Stimulated activated naive CD4-positive, alpha-beta T cell treated with Interleukin-2 at 50 U/mL for 16 hours (primary cell): ENCODE measurements around the gene DTNB.
"Not testable (repeated sequence)": the region's sequence is repeated elsewhere in the genome, so short reads cannot be mapped to it uniquely, and the experiment has no call there.

Source experiments
- DNase-seq: peaks from one replicate; lab custom pipeline; 2025; lab: John Stamatoyannopoulos, UW

The DTNB gene

DNA sequence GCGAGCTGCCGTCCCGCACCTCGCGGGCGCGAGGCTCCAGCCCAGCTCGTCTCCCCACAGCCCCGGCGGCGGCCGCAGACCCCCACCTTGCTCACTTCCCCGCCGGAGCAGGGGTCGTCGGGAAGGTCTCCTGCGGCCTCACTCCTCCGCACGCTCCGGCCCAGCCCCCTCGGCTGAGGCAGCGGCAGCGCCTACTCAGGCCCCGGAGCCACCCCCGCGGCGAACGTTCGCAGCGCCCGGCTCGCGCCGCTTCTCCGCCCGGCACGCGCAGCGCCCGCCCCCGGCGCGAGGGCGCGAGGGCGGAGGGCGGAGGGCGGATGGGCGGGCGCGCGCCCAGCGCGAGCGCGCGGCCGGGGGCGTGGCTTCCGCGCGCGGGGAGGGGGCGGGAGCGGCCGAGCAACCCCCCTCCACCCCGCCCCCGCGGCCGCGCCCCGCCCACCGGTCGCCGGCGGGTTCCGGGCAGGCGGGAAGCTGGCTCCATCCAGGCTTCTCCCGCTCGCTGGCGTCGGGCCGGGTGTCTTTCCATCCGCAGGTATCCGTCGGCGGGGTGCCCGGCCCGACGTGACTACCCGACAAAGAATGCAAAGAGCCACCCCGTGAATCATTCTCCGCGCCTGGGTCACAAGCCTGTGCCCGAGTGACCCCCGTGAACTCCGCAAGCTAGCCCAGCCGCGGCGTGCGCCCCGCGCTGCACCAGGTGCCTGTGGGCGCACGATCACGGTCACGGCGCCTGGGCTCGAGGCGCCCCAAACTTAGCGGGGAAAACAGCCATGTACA lies at the start of gene DTNB:
TSS of gene DTNB (minus strand) at position 278 of the 777 bp plus-strand sequence. CDS start 20,917 bp downstream, outside the sequence.
- DNase-seq, result peak; percentile 73

DNA sequence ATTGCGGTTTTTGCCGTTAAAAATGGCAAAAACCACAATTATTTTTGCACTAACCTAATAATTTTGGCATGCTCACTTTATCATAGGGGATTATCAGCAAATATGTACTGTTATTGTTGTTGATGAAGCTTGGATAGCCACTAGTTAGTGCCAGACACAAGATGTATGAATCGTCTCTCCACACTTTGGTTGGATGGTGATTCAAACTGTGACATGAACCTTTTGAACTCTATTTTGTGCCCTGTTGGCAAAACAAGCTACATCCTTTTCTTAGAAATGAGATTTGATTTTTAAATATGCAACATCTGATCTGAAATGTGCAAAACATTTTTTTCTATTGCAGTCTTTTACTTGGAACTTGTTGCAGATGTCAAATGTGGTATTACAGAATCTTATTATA lies 48.8 kb upstream of the DTNB start:
- DNase-seq, result no peak

DNA sequence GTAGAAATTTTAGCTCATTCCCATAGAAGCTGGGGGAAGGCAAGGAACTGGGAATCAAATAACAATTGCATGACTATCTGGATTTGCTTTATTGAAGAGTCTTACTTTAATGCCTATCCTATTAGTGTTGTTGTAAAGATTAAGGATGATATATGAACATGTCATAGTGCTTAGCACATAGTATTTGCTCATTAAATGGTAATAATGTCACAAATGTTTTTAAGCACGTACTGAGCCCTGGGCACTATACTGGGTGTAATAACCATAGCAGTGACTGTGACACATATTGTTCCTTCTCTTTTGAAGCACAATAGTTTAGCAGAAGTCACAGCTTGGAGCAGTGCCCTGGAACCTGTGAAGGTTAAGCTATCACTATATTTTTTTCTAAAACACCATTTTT lies 47.2 kb upstream of the DTNB start:
- DNase-seq, result no peak

DNA sequence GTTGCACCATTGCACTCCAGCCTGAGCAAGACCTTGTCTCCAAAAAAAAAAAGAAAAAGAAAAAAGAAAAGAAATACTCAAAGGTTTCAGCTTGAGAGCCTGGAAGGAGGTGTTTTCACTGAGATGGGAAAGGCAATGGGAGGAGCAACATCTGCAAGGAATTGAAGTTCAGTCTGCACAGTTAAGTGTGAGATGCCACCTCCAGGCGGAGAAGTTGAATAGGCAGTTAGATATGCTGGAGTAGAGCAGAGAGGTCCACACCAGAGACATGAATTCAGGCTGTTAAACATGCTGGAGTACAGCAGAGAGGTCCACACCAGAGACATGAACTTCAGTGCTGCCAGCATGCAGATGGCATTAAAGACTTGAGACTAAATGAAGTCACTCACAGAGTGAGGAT lies 41.4 kb upstream of the DTNB start:
- DNase-seq, result no peak

DNA sequence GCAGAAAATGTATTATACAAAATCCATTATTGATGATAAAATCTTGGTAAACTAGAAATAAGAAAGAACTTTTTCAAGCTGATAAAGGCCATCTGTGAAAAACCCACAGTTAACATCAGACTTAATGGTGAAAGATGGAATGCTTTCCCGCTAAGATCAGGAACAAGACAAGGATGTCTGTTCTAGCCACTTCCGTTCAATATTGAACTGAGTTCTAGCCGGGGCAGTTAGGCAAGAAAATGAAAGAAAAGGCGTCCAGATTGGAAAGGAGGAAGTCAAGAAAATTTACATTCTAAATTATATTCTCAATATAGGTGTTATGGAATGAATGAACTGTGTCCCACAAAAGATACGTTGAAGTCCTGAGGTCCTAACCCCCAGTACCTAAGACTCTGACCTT lies 39.1 kb upstream of the DTNB start:
- no peak for DNase-seq

DNA sequence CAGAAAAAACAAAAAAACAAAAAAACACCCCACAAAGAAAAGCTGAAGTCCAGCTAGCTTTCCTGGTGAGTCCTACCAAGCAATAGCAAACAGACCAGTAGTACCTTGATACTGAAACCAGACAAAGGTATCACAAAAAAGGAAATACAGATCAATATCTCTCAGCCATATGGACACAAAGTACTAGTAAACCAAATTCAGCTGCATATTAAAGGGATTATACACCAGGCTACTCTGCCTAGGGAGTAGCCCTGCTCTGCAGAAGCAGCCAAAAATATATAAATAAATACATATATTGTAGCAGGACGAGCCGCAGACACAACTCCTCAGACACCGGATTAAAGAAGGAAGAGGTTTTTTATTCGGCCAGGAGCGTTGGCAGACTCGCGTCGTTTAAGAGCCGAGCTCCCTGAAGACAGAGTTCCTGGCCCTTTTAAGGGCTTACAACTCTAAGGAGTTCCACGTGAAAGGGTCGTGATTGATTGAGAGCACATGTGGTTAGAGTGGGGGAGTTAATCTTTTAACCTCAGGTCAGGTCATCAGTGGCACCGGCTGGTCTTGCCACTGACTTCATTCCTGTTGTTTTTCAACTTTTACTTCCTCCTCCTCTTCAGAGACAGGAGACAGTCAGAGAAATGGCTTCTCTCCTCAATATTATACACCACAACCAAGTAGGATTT lies 38.4 kb upstream of the DTNB start:
- DNase-seq, result no peak

DNA sequence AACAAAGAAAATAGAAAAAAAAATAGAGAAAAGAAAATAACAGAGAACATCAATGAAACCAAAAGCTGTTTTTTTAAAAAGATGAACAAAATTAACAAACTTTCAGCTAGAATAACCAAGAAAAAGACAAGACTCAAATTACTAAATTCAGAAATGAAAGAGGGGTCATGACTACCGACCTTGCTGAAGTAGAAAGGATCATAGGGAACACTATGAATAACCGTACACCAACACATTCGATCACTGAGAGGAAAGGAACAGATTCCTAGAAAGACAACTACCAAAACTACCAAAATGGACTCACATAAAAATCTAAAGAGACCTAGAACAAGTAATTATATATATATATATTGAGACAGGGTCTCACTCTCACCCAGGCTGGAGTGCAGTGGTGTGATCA lies 37.4 kb upstream of the DTNB start:
- DNase-seq, result no peak

DNA sequence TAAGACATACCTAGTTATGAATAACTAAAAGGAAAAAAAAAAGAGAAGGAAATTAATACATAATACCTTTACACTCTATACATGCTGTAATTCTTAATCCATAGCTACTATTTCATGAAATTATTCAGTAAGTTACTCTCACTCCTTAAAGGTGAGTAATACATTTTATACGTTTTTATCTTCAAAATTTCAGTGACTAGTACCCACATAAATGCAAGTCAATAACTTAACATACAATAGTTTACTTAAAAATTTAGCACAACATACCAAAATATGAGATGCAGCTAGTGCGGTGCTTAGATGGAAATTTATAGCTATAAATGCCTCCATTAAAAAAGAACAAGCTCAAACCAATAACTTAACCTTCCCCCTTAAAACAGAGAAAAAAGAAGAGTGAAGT lies 36.0 kb upstream of the DTNB start:
- DNase-seq, result no peak

DNA sequence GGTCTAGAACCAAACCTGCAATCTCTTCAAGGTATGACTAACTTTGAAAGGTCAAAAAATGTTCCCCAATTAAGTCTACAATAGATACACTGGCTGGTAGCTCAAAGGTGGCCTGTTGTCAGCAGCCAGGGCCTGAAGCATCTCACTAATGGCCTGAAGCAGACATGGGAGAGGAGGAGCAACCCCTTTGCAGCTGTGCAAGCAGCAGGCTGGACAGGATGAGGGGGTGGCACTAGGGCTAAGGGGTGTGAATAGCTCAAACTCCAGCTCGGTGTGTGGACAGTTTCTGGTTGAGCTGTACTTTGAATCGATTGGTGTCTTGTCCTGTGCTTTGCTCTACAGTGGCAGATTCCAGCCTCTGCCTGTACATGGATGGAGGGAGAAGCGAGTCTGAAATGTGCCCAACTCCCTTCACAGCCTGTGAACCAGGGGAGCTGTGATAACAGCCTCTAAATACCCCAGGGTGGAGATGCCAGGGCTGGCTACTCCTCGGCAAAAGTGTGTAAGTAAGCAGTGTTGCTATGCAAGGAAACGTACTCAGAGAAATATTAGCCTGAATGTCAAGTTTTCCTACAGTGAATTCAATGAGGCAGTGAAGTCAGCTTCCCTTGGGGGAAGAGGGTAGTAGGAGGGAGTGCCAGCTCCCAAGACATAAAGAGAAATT lies 34.7 kb upstream of the DTNB start:
- DNase-seq, result no peak

DNA sequence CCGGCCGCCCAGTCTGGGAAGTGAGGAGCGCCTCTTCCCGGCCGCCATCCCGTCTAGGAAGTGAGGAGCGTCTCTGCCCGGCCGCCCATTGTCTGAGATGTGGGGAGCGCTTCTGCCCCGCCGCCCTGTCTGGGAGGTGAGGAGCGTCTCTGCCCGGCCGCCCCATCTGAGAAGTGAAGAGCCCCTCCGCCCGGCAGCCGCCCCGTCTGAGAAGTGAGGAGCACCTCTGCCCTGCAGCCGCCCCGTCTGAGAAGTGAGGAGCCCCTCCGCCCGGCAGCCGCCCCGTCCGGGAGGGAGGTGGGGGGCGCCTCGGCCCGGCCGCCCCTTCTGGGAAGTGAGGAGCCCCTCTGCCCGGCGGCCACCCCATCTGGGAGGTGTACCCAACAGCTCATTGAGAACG lies 32.2 kb upstream of the DTNB start:
- not testable (repeated sequence) for DNase-seq

DNA sequence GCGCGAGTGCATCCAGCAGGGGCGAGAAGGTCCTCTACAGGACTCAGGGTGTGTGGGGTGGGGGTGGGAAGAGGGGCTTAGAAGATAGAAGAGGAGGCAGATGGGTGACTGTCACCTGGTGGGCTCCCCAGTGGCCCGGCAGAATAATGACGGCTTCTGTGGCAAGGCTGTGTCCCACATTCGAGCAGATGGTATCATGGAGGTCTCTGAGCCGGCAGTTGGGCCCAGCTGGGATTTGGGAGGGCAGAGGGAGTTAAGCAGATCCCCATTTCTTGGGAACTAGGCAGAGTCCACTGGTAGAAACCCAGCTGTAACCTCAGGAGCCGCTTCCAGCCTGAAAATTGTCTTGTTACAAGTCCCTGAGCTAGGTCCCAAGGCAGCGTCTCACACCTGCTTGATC lies 28.4 kb upstream of the DTNB start:
- no peak for DNase-seq

DNA sequence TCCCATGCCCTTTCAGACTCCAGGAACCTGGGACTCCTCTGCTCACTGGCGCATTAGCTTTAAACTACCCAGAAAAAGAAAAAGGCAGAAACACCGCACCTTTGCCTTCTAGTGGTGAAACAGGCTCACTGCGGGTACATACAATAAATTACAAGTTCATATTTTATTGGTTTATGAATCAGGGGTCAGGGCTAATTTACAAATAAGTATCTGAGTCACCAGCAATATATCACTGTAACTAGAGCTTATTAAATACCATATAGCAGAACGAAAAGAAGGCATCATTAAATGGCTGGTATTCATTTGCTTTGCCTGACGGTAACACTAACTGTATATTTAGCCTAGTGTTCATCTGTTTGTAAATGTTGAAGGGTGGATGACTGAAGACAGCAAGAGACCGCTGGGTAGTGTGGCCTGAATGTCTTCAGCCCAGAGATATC lies 26.9 kb upstream of the DTNB start:
- DNase-seq, result no peak

DNA sequence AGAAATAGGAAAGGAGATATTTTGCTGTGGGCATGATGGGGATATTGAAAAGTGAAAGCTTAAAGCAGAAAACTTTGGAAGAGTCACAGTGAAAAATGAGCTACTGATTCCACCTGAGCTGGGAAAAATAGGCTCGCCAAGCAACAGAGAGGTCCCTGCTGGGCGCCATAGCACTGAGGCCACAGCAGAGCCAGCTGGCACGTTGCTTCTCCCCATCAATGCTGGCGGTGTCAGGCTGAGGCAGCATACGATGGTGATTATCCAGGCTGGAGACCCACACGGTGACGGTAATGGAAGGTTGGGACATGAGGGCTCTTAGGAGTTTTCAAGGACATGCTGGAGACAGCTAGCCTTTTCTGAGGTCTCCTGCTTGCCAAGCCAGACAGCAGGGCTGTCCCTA lies 25.8 kb upstream of the DTNB start:
- DNase-seq, result no peak

DNA sequence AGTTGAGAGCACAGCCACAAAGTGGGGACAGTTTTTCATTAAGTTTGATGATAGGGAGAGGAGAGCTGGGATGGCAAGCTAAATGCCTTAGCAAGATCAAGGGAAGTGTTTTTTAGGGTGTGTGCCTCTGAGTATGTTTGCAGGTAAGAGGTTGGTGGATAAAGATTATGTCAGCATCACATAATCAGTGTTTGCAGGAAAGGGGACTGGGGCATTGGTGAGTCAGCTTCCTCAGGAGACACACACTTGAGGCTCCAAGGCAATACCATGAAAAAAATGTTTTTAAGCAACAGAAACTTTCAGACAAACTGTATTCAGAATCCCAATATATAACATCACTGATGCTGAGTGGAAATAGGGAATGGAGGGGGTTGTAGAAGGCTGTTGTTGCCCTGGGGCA lies 25.4 kb upstream of the DTNB start:
- DNase-seq, result no peak

DNA sequence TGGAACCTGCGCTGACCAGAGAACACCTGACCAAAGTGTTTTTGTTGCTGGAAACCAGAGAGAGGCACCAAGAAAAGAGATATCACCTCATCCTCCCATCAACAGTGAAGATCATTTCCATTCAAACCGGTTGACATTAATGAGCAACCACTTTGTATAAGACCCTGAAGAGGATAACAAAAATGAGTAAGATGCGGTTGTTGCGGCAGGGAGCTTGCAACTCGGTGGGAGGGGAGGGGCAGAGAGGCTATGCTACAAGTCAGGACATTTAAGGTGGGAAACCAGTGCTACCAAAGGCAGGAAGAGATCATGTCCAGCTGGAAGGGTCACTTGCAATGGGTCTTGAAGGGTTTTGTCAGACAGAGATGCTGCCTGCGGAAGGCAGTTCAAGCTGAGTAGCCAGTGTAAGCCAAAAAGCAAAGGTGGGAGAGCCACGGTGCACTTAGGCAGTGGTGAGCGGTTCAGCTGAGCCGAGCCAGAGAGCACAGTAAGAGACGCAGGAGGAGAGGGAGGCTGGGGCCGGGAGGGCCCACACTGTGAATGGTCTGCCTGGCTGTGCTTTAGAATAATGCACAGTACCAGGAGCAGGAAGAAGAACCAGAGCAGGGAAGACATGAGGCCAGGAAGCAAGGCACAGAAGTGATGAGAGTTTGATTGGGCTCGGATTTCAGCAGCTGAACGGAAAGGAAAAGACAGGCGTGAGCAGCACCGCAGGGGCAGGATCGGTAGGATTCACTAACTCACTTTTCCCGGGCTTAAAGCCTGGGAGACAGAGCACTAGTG lies 24.4 kb upstream of the DTNB start:
- no peak for DNase-seq

DNA sequence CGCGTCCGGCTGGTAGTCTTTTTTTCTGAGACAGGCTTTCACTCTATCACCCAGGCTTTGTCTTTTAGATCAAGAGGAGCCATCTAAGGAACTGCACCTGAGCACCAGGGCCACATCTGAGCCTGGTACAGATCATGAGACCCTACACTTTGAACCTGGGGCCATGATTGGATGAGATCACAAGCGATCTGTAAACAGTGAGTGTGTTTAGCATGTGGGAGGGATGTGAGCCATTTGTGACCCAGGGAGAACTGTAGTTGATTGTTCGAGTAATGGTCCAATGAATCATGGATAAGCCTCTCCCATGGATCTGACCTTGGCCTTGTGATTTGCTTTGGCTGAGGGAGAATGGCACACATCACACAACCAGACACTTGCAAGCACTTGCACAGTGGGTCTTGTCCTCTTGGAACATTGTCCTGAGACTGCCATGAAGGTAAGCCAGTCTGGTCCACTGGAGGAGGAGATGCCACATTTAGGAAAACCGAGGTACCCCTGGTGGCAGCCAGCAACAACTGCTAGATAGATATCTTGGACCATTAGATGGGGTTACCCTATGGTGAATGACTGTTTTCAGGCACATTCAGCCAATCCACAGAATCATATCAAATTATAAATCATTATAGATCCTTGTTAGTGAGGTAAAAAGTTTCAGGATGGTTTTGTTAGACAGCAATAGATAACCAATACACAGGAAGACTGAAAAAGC lies 19.5 kb upstream of the DTNB start:
- no peak for DNase-seq

DNA sequence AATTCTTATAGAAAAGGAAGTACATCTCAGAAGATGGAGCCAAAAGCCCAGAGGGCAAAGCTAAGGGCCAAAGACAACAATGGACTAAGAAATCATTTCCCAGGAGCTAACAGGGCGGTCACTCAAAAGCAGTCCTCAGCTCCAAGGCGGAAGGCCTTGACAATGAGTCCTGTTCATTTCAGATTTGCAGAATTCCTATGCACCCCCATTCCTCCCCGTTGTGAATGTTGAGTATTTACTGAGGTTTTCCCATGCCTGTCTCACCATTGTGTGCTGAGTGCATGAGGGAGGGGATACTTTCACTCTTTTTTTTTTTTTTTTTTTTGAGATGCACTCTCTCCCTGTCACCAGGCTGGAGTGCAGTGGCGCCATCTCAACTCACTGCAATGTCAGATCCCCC lies 18.8 kb upstream of the DTNB start:
- no peak for DNase-seq

DNA sequence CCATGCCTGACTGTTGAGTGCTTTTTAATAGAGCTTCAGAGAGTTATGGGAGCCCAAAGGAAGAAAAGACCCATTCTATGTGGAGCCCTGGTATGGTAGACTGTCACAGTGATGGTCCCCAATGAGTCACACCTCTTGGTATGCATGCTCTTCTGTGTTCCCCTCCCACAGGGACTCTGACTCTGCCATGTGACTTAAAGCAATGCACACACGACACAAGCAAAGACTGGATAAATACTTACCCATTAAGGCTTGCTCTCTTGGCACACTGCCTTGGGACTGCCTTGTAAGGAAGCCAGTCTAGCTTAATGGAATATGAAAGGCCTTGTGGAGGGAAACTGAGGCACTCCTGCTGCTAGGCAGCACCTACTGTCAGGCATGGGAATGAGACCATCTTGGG lies 16.7 kb upstream of the DTNB start:
- DNase-seq, result no peak

DNA sequence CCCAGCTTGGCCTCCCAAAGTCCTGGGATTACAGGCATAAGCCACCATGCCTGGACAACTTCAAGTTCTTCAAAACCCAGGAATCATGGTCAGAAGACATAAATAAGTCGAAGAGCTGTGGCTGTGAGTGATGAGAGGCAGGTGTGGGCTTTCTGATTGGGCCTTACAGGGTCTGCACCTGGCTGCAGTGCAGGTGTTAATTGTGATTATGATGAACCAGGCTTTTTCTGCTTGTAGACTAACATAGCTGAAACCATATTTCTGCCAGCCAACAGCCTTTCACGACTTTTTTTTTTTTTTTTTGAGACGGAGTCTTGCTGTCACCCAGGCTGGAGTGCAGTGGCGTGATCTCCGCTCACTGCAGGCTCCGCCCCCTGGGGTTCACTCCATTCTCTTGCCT lies 14.9 kb upstream of the DTNB start:
- no peak for DNase-seq

DNA sequence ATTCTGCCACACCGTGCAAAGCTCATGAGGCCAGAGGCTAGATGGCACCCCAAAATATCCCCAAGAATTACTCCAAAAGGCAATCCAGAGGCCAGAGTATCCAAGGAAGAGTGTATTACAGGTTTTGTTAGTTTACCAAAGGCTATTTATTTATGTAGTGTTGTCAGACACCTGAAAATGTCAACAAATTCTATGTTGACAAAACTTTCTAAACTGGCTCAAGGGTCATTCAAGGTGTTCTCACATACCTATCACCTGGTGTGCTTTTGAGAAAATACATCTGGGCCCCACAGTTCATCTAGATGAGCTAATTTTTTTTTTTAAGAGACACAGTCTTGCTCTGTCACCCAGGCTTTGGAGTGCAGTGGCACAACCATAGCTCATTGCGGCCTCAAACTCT lies 12.4 kb upstream of the DTNB start:
- DNase-seq, result no peak

DNA sequence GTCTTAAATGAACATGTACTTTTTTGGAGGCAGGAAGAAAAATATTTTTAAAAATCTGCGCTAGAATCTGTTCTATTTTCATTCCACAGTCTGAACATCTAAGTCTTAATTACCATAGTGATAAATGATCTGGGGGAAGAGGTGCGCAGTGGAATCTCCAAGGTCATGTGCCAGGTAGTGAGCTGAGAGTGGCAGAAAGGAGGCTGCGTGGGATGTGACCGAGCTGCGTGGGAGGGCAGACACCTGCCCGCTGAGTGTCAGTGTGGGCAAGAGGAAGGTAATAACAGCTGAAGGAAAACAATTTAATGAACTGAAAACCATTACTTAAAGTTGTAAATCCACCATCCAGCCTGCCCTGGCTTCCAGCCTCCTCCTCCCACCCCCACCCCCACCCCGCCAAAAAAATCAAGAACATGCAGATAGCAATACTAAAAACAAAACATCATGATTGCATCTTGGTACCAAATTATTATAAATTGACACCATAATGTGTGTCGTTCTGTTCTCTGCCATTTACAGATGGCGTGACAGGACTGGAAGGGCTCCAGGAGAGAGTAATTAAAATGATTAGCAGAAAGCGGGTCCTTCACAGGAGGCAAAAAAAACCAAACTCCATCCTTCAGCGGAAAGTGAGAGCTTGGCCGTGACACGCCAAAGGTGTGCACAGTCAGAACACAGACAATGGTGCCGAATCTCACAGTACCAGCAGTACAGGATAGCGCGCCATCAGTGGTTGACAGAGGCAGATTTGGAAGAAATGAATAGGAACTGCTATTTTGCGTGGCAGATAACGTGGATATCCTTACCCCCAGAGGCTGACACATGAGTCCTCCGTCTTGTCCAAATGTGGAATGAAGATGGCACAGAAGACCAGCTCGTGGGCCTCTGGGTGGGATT lies 11.4 kb upstream of the DTNB start:
- DNase-seq, result no peak
